SU-DHL-6 (cell line): ENCODE data around the gene CACFD1.

ENCODE experiments used
- H2AFZ ChIP-seq: fragments of 200-600 bp; sonication (generic); 2 replicates; pipeline ENCODE4 v1.6.1; 2014; ENCODE audit warnings: low read depth, mild to moderate bottlenecking, moderate library complexity, mixed read lengths, antibody characterized with exemption, low read length; ENCODE audit not compliant: severe bottlenecking
- H3F3A ChIP-seq: fragments of 200-600 bp; shearing (Covaris generic); 2 replicates; pipeline ENCODE4 v1.6.0; 2016; ENCODE audit warnings: antibody characterized with exemption, mild to moderate bottlenecking; ENCODE audit not compliant: insufficient read depth
- H3K27ac ChIP-seq: fragments of 200-600 bp; sonication (generic); 2 replicates; pipeline ENCODE4 v1.5.1; 2016; ENCODE audit warnings: low read depth, mild to moderate bottlenecking, low read length, moderate library complexity, mixed read lengths
- H3K27me3 ChIP-seq: fragments of 200-600 bp; sonication (generic), shearing (Covaris generic); 2 replicates; pipeline ENCODE4 v1.6.0; 2014; ENCODE audit warnings: mild to moderate bottlenecking, low read length
- H3K36me3 ChIP-seq: fragments of 200-600 bp; sonication (generic); 2 replicates; pipeline ENCODE4 v1.6.1; 2014; ENCODE audit warnings: mild to moderate bottlenecking, low read length, mixed read lengths
- H3K4me2 ChIP-seq: fragments of 300-600, 200-600 bp; shearing (Covaris generic), sonication (generic); 2 replicates; pipeline ENCODE4 v1.6.0; 2014; ENCODE audit warnings: low read length, low read depth, mild to moderate bottlenecking; ENCODE audit not compliant: poor library complexity, severe bottlenecking
- H3K4me3 ChIP-seq: fragments of 200-600 bp; sonication (generic); 2 replicates; pipeline ENCODE4 v1.5.1; 2014; ENCODE audit warnings: antibody characterized with exemption, low read length, mild to moderate bottlenecking, mixed read lengths; ENCODE audit not compliant: insufficient read depth, poor library complexity, severe bottlenecking
- H3K79me2 ChIP-seq: fragments of 200-600 bp; sonication (generic); 2 replicates; pipeline ENCODE4 v1.6.1; 2014; ENCODE audit warnings: mild to moderate bottlenecking, low read length, moderate library complexity; ENCODE audit not compliant: insufficient read depth
- H3K9ac ChIP-seq: fragments of 200-600 bp; sonication (generic); 2 replicates; pipeline ENCODE4 v1.7.0; 2014; ENCODE audit warnings: mild to moderate bottlenecking, low read length
- H3K9me2 ChIP-seq: fragments of 200-600 bp; sonication (generic); replicated peaks from 2 replicates; pipeline ENCODE4 v1.6.1; 2014; ENCODE audit warnings: low read length; ENCODE audit not compliant: insufficient read depth
- H3K9me3 ChIP-seq: fragments of 200-600 bp; sonication (generic); 2 replicates; pipeline ENCODE4 v1.6.1; 2014; ENCODE audit warnings: low read length, mixed read lengths; ENCODE audit not compliant: insufficient read depth
- H4K20me1 ChIP-seq: fragments of 200-600 bp; sonication (generic); 2 replicates; pipeline ENCODE4 v1.6.1; 2014; ENCODE audit warnings: low read depth, mild to moderate bottlenecking, antibody characterized with exemption, low read length, moderate library complexity, mixed read lengths
- EZH2phosphoT487 ChIP-seq: fragments of 200-600 bp; sonication (generic), shearing (Covaris generic); conservative IDR thresholded peaks from 2 replicates; pipeline ENCODE4 v1.6.1; 2018; ENCODE audit warnings: mild to moderate bottlenecking, antibody characterized with exemption, low read length, moderate library complexity, mixed read lengths
- TF ChIP-seq, protein P1 (sequence below): fragments of 200-600 bp; sonication (generic); IDR thresholded peaks from one replicate; pipeline ENCODE4 v1.5.1; 2017; ENCODE audit warnings: antibody characterized with exemption, mild to moderate bottlenecking, low read length, moderate library complexity; ENCODE audit not compliant: insufficient read depth, poor library complexity, severe bottlenecking

The CACFD1 gene

GRCh38 chr9:133430244-133430643 lies 29.5 kb upstream of the CACFD1 start:
- no peaks in the 10 kb centered on the region for H3K27me3 ChIP-seq
- H3K9me2 ChIP-seq: no peaks in the 10 kb centered on the region
- H3K27ac ChIP-seq: no peak overlapping the region
- no peaks in the 10 kb centered on the region for H3F3A ChIP-seq
- TF ChIP-seq EZH2phosphoT487: no peak
- no peaks in the 10 kb centered on the region for H3K36me3 ChIP-seq
- no peak overlapping the region for H3K9ac ChIP-seq
- H4K20me1 ChIP-seq: no peaks in the 10 kb centered on the region
- no peak overlapping the region for H2AFZ ChIP-seq
- no peak overlapping the region for H3K4me2 ChIP-seq
- no peaks in the 10 kb centered on the region for H3K9me3 ChIP-seq
- H3K79me2 ChIP-seq: no peaks in the 10 kb centered on the region
- no peak overlapping the region for H3K4me3 ChIP-seq

GRCh38 chr9:133433351-133433843 lies 26.4 kb upstream of the CACFD1 start:
- Histone ChIP-seq H4K20me1 (no peaks in the 10 kb centered on the region), H3K27ac (no peak overlapping the region), H3K36me3 (no peaks in the 10 kb centered on the region), H3K27me3 (no peaks in the 10 kb centered on the region), H3K9me2 (no peaks in the 10 kb centered on the region), H3F3A (no peaks in the 10 kb centered on the region), H3K4me2 (no peak overlapping the region), H3K9ac (no peak overlapping the region), H3K4me3 (no peak overlapping the region), H3K9me3 (no peaks in the 10 kb centered on the region), H2AFZ (no peak overlapping the region), H3K79me2 (no peaks in the 10 kb centered on the region)
- TF ChIP-seq EZH2phosphoT487: no peak
- TF ChIP-seq, protein P1, sequence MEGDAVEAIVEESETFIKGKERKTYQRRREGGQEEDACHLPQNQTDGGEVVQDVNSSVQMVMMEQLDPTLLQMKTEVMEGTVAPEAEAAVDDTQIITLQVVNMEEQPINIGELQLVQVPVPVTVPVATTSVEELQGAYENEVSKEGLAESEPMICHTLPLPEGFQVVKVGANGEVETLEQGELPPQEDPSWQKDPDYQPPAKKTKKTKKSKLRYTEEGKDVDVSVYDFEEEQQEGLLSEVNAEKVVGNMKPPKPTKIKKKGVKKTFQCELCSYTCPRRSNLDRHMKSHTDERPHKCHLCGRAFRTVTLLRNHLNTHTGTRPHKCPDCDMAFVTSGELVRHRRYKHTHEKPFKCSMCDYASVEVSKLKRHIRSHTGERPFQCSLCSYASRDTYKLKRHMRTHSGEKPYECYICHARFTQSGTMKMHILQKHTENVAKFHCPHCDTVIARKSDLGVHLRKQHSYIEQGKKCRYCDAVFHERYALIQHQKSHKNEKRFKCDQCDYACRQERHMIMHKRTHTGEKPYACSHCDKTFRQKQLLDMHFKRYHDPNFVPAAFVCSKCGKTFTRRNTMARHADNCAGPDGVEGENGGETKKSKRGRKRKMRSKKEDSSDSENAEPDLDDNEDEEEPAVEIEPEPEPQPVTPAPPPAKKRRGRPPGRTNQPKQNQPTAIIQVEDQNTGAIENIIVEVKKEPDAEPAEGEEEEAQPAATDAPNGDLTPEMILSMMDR: no peak

DNA sequence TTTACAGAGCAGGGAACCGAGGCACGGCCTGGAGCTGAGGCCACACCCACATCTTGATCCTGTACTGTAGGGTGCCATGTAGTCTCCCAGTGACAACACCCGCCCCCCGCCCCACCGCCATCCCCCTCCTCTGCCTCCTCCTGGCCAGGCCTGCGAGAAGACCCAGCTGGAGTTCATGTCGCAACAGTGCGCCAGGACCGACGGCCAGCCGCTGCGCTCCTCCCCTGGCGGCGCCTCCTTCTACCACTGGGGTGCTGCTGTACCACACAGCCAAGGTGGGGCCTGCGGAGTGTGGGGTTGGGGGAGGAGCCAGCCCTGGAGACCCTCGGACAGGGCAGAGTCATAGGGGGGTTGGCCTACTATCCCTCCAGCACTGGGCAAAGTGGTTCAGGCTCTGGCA lies 23.1 kb upstream of the CACFD1 start:
- Histone ChIP-seq H3F3A (no peaks in the 10 kb centered on the region), H3K36me3 (no peaks in the 10 kb centered on the region), H3K27me3 (no peaks in the 10 kb centered on the region), H3K9me2 (no peaks in the 10 kb centered on the region), H3K4me3 (no peak overlapping the region), H3K79me2 (no peaks in the 10 kb centered on the region), H3K27ac (no peak overlapping the region), H3K9ac (no peak overlapping the region), H3K4me2 (no peak overlapping the region), H4K20me1 (no peaks in the 10 kb centered on the region), H2AFZ (no peak overlapping the region), H3K9me3 (no peaks in the 10 kb centered on the region)
- TF ChIP-seq, protein P1: no peak
- no peak for TF ChIP-seq EZH2phosphoT487

DNA sequence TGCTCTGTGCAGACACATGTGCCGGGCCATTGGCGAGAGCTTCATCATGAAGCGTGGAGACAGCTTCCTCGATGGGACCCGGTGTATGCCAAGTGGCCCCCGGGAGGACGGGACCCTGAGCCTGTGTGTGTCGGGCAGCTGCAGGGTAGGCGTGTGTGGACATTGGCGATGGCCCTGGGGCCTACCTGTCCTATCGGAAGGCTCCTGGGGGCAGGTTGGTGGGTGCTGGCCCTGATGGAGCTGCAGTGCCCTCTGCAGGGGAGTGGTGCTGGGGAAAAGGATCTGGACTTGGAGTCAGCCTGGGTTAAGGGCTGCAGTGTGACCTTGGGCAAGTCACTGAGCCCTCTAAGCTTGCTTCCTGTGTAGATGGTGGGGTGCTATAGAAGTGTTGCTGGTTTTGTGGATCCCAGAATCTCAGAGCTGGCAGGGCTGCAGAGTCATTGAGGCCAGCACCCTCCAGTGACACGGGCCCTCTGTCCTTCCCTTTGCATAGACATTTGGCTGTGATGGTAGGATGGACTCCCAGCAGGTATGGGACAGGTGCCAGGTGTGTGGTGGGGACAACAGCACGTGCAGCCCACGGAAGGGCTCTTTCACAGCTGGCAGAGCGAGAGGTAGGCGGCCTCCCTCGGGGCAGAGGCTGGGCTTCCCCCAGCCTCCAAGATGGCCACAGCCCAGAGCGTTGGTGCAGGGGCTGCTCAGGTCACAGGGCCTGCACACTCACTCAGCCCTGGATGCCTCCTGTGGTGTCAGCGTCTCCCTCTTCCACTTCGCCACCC lies 21.8 kb upstream of the CACFD1 start:
- TF ChIP-seq EZH2phosphoT487: no peak

More for the DNA sequence above, 21.8 kb upstream of the CACFD1 start:
- Histone ChIP-seq H3K79me2 (no peaks in the 10 kb centered on the region), H3K27me3 (no peaks in the 10 kb centered on the region), H3K9me3 (no peaks in the 10 kb centered on the region), H3K4me2 (no peak overlapping the region), H3K27ac (no peak overlapping the region), H4K20me1 (no peaks in the 10 kb centered on the region), H3K9ac (no peak overlapping the region), H2AFZ (no peak overlapping the region), H3K36me3 (no peaks in the 10 kb centered on the region), H3K4me3 (no peak overlapping the region), H3K9me2 (no peaks in the 10 kb centered on the region), H3F3A (no peaks in the 10 kb centered on the region)
